ENCODE data around the gene TMEM178B. TPM values are rescaled to one million over a fixed set of nuclear protein-coding genes. Genes with fewer than 3 reads are reported as not detected.

Gene TMEM178B
- total and polyA plus RNA-seq, 2 of the 4 experiments (the other 2 are of a cell fraction): under 0.01 to 0.05 TPM

GRCh38 chr7:141055146-141055545, 18.7 kb upstream of the TMEM178B start:
- Histone ChIP-seq H3K4me1 (ENCODE audit: control insufficient read depth, insufficient read depth, low read length) (no peaks in the 10 kb centered on the region), H3K18ac (ENCODE audit: low read depth, low read length) (no peak overlapping the region), H3K4me2 (ENCODE audit: low read depth, low read length) (no peak overlapping the region), H3K9me3 (ENCODE audit: control insufficient read depth, insufficient read depth, low read length) (no peaks in the 10 kb centered on the region), H3K27me3 (ENCODE audit: control insufficient read depth, insufficient read depth, low read length) (peaks cover 1% of the 10 kb centered on the region; the same call in 1 of the 2 replicates), H3K27ac (ENCODE audit: insufficient read depth, low read length) (no peak overlapping the region), H2AK9ac (replicated peaks; ENCODE audit: low read depth, low read length, poor library complexity) (no peak overlapping the region), H3K4ac (ENCODE audit: low read depth, low read length) (no peak overlapping the region), H2BK20ac (ENCODE audit: low read depth, low read length) (no peak overlapping the region), H4K91ac (ENCODE audit: insufficient read depth, low read depth, low read length) (no peak overlapping the region), H2AFZ (replicated peaks; ENCODE audit: low read length, poor library complexity) (no peak overlapping the region), H2BK15ac (ENCODE audit: low read depth, low read length) (no peak overlapping the region), H4K5ac (ENCODE audit: low read depth, low read length) (no peak overlapping the region), H2BK5ac (ENCODE audit: low read depth, low read length, poor library complexity, severe bottlenecking) (no peak overlapping the region), H4K20me1 (ENCODE audit: insufficient read depth, low read length) (no peaks in the 10 kb centered on the region), H3K9me1 (ENCODE audit: insufficient read depth, low read length) (no peaks in the 10 kb centered on the region), H4K8ac (ENCODE audit: low read depth in 2 of 2, low read length in 2 of 2) (no peak overlapping the region), H3K14ac (replicated peaks; ENCODE audit: low read depth, low read length) (no peak overlapping the region), H3K36me3 (ENCODE audit: control insufficient read depth, insufficient read depth, low read length) (no peaks in the 10 kb centered on the region), H2BK120ac (ENCODE audit: low read depth, low read length) (no peak overlapping the region), H3K56ac (ENCODE audit: extremely low read depth, insufficient read depth, low read length) (no peak overlapping the region), H3K4me3 (ENCODE audit: insufficient read depth, low read depth, low read length) (no peak overlapping the region), H3K9ac (ENCODE audit: low read depth, low read length) (no peak overlapping the region), H3K79me1 (ENCODE audit: low read depth in 1 of 2, low read length in 2 of 2) (no peaks in the 10 kb centered on the region), H3K23ac (ENCODE audit: low read depth, low read length) (no peak overlapping the region), H2AK5ac (ENCODE audit: low read depth, low read length) (no peak overlapping the region)
- WGBS, 2 experiments (ENCODE audit: extremely low coverage in 2 of 2, insufficient read length in 1 of 2): no CpG with 5 or more reads among the region's 4 CpGs
- intact Hi-C loops (cut with micrococcal nuclease) (no loop called here), dilution Hi-C loops (cut with HindIII; ENCODE audit: low sequenced_read_pairs, unreplicated experiment) (no loop called here), in situ Hi-C loops (cut with MboI; ENCODE audit: low sequenced_read_pairs) (no loop called here)
- CTCF ChIA-PET: no interaction called here
- no TSS peak for BruUV-seq (replicated peaks)
- TF ChIP-seq MXI1 (IDR thresholded peaks at IDR 0.05; ENCODE audit: borderline replicate concordance, low read depth, low read length): no peak
- no peak for TF ChIP-seq POLR2A (IDR thresholded peaks at IDR 0.05; ENCODE audit: low read depth, low read length)
- TF ChIP-seq NFE2L2 (IDR thresholded peaks at IDR 0.05; ENCODE audit: low read depth, low read length): no peak
- POLR2A ChIA-PET (ENCODE audit: unreplicated experiment): no interaction called here
- DNase-seq: no peak
- ATAC-seq (ENCODE audit: low read depth): no peak

Data from IMR-90 (cell line).